SHP77 treated with DMSO at 0.1 percent for 48 hours (cell line): ENCODE measurements around the gene SEC22C.

Source experiments
- DNase-seq: peaks from one replicate; lab custom pipeline; 2025; lab: John Stamatoyannopoulos, UW

SEC22C gene

DNA sequence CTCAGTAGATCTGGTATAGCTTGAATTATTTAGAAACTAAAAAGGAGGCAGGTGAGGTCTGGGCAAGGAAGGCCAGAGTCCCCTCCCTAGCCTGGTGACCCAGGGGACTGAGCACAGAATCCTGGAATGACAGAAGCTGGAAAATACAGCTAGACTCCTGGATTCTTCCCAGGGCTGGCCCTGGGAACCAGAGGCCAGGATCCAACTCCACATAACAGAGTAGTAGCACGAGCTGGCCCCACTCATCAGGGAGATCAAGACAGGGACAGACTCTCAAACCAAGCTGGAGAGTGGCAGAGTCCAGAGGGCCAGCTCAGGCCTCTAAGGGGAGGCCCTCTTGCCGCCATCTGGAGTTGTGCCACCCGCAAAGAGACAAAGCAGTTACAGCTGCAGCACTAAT, 68.6 kb downstream of the SEC22C start:
- DNase-seq = no peak

DNA sequence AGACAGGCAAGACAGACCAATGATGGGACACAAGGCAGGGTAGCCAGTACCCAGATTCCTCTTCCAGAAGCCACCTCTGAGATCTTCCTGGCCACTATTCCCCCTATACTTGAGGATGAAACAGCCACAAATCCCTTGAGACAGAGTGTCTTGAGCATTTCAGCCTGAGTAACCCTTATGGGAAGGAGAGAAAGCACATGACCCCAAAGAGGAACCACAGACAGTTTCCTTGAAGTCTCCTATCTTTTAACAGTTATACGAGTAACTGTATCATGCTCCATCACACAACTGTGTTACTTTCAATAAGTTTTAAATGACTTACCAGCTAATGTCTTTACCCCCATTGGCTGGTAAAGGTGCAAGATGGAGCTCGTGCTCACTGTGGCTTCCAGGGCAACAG, 70.0 kb downstream of the SEC22C start:
- DNase-seq = no peak

DNA sequence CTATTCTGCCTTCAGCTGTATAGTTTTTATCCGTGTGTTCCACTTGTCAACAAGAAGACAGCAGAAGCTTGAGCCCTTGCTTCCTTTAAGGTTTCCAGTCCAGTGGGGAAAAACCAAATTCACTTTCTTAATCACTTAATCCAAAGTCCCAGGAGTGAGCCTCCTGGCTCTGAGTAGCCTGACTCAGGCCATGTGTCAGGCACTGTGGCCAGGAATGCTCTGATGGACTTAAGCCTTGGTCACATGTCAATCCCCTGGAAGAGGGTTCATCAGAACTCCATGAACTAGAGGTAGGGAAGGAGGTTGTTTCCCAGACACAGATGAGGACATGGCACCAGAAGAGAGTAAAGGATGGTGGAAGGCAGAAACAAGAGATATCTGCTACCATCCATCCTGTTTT, 70.6 kb downstream of the SEC22C start:
- no peak for DNase-seq

DNA sequence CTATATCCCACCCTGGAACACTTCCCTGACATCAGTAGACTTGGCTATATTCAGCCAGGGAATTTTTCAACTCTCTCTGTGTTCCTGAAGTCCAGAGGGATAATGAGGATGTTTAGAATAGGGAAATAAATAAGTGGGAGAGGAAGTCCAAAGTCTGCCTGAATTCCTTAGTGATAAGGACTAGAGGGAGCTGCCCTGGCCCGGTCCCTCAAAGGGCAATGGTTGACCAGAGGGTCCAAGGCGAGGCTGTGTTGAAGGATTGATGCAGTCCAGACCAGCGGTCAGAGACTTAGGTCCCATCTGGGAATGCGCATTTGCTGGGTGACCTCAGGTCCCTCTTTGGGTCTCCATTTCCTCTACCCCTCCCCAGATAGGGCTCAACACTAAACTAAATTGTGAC, 71.4 kb downstream of the SEC22C start:
- no peak for DNase-seq

DNA sequence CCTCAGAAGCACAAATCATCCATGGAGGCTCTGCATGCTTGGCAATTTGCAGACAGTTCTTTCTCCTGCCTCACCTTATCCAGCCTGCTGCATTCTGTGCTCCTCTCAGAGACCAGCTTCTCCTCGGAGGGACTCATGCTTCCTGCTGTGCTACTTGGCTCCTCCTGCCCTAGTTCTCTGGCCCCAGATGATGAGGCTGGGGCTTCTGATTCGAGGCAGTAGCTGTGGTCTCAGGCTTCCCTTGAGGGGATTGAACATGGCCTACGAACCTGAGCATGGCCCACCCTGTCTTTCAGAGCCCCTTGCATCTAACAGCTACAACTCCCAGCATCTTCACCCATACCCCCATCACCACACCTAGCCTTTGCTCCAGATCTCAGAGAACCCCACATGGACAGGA, 72.7 kb downstream of the SEC22C start:
- no peak for DNase-seq

DNA sequence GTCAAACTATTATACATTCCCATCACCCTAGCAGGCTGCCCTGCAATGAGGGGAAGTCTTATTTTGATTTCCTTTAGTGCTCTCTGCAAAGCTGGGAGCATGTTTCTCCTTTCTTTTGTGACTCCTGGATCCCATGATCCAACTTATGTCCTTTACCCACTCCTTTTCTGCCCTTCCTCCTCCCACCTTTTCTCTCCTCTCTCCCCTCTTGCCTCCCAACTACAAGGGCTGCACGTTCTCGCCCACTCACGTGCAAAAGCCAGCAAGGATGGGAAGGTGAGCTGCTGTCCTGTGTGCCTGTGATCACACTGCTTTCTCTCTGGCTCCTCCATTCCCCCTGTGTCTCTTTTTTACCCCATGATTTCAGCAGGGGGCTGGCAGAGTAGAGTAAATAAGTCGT, 73.2 kb downstream of the SEC22C start:
- no peak for DNase-seq

DNA sequence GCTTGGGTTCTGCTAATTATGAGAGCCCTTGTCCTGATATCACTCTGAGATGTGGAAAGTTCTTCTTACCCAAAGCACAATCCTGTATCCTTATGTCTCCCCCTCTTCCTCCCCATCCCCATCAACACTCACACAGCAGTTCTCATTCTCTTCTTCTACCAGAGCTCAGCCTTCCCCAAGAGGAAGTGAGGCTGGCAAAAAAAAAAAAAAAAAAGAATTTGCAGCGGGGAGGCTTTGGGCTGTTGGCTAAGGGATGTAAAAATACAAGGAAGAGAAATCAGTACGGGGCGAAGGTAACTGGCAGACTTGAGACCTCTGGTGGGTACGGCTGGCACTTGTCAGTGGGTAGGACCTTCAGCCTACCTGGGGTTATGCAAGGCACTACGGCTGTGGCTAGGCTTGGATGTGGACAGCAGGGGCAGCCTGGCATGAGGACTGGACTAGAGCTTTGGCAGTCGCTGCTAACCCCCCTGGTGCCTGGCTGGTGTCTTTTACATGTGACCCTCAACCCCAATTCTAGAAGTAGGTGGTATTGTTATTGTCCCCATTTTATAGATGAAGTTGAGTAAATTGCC, 73.9 kb downstream of the SEC22C start:
- DNase-seq = no peak

DNA sequence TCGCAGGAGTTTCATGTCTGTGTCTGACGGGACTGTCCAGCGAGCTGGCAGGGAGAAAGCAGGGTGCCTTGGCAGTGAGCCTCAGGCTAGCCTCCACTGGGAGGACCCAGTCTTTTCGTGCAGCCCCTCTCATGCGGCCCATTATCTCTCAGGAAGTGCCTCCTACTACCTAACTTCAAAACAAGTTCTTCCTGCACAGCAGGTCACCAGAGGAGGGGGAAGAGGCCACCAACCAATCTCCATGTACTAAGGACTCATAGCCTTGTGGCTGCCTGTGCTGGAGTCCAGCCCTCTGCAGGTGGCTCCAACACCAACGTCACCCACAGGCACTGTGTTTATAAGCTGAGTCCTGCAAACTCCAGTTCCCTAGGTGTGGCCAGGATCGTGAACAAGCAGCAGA, 74.5 kb downstream of the SEC22C start:
- DNase-seq = no peak

DNA sequence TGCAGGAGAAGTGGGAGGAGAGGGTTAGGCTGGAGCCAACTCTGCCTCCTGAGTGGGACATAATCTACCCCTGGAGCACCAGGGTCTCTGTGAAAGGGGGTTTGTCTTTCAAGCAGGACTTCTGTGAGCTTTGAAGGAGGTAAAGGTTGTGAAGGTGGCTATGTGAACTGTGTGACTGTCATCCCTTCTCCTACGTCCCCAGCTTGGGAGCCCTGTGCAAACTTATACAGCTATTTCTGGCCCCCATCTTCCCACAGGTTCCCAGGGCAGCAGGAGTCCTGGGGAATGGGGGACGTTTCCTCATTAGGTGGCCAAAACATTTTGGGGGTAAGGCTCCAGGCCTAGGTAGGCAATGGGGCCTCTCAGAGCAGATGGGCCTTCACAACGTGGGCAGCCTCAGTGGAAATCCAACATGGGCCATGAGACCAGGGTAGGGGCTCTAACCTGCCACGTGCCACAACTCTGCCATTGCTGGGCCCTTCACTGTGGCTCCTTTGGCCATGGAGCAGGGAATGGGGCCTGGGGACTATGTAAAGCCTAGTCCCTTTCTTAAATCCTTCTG, 75.8 kb downstream of the SEC22C start:
- DNase-seq = no peak

DNA sequence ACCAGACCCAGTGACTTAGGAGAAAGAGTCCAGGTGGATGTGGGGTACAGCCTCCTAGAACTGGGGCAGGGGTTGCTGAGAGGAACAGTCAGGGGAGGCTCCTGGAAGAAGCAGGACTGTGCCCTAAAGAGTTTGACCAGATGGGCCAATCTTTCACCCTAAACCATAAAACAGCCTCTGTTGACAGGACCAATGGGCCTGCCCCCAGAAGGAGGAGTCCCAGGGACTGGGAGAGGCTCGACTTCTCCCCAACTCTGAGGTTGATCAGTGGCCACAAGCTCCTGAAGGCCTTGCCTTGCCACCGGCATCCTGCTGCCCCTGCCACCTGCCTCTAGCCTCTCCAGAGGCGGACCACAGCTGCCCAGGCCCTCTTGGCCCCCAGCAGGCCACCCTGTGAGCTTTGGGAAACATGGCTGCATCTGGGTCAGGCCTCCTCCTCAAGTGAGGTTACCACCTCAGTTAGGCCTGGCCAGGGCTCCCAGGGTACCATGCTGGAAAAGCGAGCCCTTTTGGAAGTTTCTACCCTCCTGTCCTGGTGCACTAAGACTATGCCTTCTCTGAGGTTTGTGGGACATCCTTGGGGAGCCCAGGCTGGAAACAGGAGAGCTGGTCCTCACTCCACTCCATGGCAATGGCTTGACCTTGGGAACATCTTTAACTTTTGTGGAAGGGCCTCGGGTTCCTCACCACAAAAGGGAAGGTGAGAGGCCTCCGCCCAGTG, 76.5 kb downstream of the SEC22C start:
- DNase-seq = no peak

DNA sequence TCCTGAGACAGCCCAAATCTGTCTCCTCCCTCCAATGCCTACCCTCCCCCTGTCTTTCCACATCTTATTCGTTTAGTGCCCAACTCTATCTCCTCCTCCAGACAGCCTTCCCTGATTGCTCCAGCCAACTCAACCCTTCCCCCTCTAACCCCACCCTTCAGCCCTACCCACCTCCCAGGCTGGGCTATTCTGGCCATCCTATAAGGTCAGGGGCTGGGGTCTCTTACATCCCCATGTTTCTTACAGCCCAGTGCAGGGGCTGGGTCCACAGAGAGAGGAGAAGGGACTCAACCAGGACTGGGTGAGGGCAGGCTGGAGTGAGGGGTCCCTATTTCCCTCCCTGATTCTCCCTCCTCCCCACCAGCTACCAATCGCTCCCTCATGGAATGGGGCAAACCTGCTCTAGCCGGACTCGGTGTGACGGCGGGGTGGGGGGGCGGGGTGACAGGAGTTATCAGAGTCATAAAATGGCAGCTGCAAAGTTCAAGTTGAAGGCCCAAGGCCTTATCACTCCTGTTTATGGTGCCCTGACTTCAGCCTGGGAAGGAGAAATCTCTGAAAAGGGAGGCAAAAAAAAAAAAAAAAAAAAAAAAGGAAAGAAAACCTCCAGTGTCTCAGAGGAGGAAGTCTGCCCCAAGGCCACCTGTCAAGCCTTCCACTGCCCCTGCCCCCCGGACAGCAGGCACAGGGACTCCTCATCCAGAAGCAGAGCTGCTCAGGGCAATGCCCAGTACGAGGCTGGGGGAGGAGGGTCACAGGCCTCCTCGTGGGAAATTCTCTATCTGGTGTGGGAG, 77.2 kb downstream of the SEC22C start:
- no peak for DNase-seq

DNA sequence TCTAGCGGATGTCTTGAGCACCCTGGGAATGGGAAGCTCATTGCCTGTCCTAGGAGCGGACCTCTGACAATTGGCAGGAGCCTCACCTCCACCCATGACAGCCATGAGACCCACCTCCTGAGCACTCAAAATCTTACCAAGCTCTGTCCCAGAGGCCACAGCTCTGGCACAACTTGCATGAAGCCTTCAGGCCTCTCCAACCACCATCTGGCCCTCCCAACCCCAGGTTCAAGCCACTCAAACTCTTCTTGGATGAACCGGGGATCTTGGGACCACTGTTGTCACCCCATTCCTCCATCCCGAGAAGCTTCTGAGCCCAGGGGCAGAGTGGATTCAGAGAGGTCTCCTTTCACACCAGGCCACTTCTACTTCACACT, 77.8 kb downstream of the SEC22C start:
- no peak for DNase-seq

DNA sequence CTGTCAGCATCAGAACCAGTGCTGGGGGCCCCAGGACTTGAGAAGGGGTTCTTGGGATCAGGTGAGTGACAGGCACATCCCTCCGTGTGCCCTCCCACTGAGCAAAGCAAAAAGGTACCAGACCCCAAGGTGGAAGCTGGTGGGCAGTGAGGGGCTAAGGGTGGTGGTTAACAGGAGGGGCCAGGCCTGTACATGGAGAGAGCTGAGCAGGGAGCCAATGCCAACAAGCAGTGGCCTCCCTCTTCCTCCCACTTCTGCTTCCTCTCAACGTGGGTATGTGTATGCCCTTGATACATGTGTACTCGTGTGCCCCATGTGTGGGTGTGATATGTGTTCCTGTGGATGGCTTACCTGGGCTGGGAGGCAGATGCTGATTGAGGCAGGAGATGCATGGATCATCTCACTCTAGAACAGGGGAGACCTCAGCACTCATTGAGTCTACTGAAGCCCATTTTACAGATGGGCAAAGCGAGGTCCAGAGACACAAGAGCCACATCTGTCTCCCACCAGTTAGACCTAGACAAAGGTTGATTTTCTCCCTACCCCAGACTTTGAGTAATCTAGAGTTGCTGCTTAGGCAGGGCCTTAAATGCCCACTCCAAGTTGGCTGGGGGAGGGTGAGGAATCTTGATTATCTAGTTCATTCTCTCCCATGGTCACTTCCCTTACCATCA, 78.4 kb downstream of the SEC22C start:
- no peak for DNase-seq

DNA sequence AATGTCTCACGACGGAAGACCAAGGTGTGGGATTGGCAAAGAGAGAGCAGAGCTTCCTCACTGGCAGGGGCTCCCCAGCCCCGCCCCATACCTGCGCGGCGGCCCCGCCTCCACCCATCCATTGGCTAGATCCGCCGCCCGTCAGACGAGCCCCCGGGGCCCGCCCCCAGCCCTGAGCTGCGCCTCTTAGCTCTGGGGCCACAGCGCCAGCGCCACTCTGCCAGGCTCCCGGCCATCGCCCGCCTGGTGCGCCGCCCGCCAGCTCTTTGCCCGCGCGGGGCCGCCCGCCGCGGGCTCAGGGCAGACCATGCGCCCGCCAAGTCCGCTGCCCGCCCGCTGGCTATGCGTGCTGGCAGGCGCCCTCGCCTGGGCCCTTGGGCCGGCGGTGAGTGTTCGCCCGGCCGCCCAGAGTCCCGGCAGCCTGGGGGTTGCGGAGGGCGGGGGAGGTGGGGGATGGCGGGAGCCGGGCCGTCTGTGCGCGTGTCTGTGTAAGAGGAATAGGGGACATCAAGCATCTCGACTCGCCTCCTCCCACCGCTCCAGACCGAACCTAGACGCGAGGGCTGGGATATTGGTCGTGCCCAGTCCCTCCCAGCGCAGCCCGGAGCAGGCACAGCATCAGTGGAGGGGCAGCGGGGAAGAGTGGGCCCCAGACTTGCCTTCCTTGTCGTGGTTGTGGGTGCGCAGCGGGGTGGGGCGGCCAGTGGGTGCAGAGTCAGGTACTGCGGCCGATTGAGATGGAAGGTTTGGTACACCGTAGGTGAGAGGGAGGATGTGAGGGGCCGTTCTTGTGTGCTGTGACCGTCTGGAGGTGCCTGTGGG, 79.1 kb downstream of the SEC22C start, which contains the start of gene VIPR1:
Gene VIPR1, plus strand, starts transcription at position 215 of the 822 bp plus-strand sequence. Its CDS starts 93 bp downstream, at position 308.
- DNase-seq = no peak

DNA sequence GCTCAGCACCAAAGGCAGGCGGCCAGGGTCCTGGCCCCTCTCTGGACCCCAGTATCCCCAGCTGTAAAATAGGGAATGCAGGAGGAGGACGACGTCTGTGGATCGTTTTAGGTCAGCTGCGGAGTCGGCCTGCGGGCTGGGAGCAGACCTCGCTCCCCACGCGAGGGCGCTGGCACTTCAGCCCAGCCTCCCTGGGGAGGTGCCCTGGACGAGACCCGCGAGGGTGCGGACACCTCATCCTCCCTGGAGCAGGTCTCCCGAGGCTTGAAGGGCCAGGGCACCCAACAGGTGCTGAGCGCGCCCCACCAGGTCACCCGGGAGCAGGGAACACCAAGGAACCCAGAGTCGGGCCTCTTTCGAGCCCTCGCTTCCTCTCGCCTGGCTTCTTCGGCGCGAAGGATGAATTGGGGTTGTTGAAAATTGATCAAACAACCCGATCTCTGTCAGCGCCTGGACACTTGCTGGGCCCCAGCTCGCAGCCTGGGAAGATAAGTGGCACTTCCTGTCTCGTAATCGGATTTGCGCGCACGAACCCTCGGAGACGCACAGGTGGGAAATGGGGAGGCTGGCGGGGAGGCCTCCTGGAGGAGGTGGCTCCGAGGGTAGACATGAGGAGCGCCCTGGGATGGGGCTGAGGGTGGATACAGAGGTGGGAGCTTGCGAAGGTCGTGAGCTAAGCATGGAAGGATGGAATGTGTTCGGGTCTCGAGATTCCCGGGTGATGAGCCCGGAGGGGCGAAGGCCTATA, 79.9 kb downstream of the SEC22C start:
- DNase-seq = no peak

DNA sequence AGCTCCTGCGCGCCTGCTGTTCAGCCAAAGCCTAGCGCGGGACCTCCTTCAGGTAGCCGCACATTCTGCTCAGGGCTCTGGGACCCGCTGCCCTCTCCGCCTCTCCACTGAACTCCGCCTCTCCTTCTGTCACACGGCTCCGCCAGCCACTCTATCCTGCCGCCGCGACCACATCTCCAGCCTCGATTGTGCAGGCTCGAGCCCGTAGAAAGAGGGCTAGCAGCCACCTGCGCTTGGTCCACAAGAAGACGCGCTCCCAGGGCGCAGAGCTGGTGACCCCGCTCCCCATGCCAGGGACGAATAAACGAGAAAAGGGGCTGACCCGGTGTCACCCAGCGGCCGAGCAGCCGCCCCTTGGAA, 80.5 kb downstream of the SEC22C start:
- no peak for DNase-seq

DNA sequence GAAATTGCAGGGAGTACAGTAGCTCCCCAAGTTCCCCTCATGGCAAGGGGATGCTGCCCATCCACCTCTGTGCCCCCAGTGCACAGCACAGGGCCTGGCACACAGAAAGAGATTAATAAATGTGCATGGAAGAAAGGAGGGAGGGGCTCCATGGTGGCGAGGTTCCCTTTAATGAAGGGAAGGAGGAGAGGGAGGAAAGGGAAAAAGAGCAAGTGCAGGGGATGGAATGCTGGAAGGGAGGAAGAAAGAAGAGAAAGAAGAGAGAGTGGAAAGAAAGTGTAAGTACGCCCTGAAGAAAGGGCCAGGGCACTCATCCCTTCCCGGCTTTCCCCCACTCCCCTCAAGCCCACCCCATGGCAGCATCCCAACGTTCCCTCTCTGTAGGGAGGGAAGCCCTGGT, 80.9 kb downstream of the SEC22C start:
- no peak for DNase-seq

DNA sequence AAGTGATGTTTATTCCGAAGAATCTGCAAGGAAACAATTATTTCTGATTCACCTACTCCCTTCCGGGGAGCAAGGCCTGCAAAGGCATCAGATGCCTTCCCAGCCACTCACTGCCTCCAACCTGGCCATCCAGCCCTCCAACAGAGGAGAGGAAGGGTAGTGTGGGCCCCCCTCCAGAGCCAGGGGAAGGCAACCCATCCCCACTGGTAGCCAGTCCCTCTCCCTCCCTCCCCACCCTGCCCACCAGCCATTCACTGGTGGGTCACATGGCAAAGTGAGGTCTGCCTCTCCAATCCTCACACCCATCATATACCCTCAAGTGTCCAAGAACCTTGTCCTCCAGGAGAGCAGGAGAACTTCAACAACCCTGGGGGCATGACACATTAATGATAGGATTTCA, 81.7 kb downstream of the SEC22C start:
- no peak for DNase-seq

DNA sequence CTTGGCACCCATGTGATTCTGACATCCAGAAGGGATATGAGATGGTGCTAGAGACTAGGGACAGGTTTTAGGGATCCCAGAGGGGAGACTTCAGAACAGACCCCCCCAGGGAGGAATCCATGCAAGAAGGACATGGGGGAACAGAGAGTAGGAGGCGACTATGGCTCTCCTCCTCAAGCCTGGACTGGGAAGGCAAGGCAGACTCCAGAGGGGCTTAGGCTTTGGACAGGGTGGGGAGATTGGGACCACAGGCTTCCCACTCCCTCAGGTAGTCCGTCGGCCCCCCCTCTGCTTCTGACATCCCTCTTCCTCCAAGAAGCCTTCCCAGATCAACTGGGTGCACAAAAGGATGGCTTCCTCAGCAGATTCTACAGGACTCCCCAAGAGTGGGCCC, 82.3 kb downstream of the SEC22C start:
- DNase-seq = no peak

DNA sequence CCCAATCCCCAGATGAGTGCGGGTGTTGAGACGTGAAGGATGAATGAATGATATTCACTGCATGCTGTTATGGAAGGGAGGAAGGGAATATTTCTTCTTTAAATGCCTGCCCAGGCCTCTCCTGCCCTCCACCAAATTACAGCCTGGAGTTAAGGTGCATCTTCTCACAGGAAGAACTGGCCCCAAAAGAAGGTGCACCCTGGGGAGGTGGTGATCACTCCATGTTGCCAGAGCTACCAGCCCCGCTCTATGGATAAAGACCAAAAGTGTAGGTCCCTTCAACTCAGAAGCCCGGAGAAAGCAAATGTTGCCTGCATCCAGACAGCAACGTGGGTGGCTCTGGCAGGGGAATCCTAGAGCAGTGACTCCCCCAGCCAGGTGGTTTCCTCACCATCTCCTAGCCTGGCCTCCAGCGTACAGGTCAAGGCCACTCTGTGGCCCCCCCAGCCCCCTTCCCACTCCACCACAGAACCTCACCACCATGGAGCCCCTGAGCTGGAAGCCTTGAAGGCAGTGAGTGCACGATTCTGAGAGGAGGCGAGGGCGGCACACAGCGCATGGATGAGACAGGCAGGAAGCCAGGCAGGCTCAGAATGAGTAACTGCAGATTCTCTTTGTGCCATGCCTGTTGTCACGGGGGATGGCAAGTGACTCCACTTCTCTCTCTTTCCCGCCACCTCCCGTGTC, 82.8 kb downstream of the SEC22C start:
- DNase-seq = no peak
